ENCODE measurements around the gene MTOR. TPM values are rescaled to one million over a fixed set of nuclear protein-coding genes. Genes with fewer than 3 reads are reported as not detected.

Gene MTOR
- total RNA-seq, result 50.7 and 52.3 TPM in 2 replicates
- 37.7 TPM for total RNA-seq (2013)
- polyA plus RNA-seq, result 30.3 and 30.7 TPM in 2 replicates
- 44.2 and 56.6 TPM in 2 replicates for polyA minus RNA-seq

DNA sequence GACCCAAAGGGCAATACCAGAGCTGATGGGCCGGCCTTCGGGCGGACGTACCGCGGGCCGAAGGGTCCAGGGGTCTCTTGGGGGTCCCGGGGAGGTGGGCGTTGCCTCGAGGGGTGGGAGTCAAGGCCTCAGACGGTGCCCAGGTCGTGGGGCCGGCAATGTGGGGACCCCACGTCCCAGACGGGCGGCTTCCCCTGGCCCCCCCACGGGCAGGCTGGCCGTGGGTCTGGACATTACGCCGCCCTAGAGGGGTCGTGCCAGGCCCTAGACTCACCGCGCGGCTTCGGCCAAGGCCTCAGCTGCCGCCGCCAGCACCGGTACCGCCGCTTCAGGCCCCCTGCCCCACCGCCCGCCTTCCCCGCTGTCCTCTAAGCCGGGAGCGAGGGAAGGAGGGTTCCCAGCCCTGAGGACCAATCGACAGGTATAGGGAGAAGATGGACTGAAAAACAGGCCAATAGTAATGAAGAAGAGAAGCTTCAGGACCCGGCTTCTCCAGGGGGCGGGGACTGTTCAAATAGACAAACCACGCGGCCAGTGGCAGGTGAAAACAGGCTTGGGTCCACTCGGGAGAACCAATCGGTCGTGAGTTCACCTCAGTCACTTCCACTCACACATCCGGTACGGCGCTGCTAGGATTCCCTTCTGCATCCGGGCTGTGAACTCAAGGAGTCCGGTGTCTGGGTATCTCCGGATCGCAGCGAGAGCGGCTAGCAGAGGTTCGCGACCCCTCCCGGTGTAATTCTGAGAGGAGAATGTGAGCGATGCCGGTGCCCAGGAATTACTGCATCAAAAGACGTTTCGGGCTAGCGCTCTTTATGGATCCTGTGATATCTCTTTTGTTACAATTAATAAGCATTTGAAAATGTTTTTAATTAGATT lies at the start of gene MTOR:
MTOR (minus strand) TSS at position 381 of the 879 bp plus-strand sequence. CDS start 3,142 bp downstream, outside the sequence.
- peak within 1 kb of the TSS; percentile 95 for H3K4me2 ChIP-seq (replicated peaks; ENCODE audit: low read depth, low read length, poor library complexity, severe bottlenecking)
- peak within 1 kb of the TSS; percentile 47 to 92 for H3K27ac ChIP-seq (ENCODE audit: low read length in 2 of 2)
- WGBS (ENCODE audit: insufficient coverage), result under 1% methylated on average over 55 of the region's 60 CpGs
- peaks cover 8 to 17% of the 10 kb centered on the region in 2 donors for H3K4me1 ChIP-seq (ENCODE audit: control insufficient read depth in 2 of 2, insufficient read depth in 2 of 2, low read length in 2 of 2)
- peak within 1 kb of the TSS; percentile 92 for H3K9ac ChIP-seq (ENCODE audit: low read length)
- H3K4me3 ChIP-seq (ENCODE audit: control extremely low read depth in 1 of 5, extremely low read depth in 1 of 5, insufficient read depth in 1 of 5, low read depth in 2 of 5, low read length in 4 of 5), result peak within 1 kb of the TSS; percentile 88 to 95 (median 89)
- no peaks in the 10 kb centered on the region for H3K27me3 ChIP-seq (replicated peaks in 1 of 4; ENCODE audit: control extremely low read depth in 1 of 4, control insufficient read depth in 3 of 4, insufficient read depth in 4 of 4, low read length in 3 of 4)
- ATAC-seq (ENCODE audit: low read depth), result peak; percentile 97
- H2AFZ ChIP-seq (ENCODE audit: insufficient read depth, low read depth, low read length, poor library complexity, severe bottlenecking), result peak within 1 kb of the TSS; percentile 92
- peaks cover 6 to 20% of the 10 kb centered on the region in 2 experiments for H3K36me3 ChIP-seq (replicated peaks in 1 of 2; ENCODE audit: control extremely low read depth in 1 of 2, control insufficient read depth in 1 of 2, extremely low read depth in 1 of 2, insufficient read depth in 2 of 2, low read length in 1 of 2)
- Mint-ChIP-seq H3K27me3 (no peaks in the 10 kb centered on the region), H3K4me3 (peak within 1 kb of the TSS; percentile 92), H3K9me3 (ENCODE audit: insufficient read depth) (no peaks in the 10 kb centered on the region), H3K27ac (peak within 1 kb of the TSS; percentile 83), H3K4me1 (peaks cover 17% of the 10 kb centered on the region)
- CTCF ChIA-PET, result interaction anchor here (0.5 to 1.9 kb wide), 8 partner anchors 9 to 1055 kb away, joined by 3 to 6 read pairs (median 3); no protein-coding TSS in a partner anchor
- TF ChIP-seq, protein P1, sequence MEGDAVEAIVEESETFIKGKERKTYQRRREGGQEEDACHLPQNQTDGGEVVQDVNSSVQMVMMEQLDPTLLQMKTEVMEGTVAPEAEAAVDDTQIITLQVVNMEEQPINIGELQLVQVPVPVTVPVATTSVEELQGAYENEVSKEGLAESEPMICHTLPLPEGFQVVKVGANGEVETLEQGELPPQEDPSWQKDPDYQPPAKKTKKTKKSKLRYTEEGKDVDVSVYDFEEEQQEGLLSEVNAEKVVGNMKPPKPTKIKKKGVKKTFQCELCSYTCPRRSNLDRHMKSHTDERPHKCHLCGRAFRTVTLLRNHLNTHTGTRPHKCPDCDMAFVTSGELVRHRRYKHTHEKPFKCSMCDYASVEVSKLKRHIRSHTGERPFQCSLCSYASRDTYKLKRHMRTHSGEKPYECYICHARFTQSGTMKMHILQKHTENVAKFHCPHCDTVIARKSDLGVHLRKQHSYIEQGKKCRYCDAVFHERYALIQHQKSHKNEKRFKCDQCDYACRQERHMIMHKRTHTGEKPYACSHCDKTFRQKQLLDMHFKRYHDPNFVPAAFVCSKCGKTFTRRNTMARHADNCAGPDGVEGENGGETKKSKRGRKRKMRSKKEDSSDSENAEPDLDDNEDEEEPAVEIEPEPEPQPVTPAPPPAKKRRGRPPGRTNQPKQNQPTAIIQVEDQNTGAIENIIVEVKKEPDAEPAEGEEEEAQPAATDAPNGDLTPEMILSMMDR (IDR thresholded peaks at IDR 0.05), result peak; percentile 20
- TF ChIP-seq EZH2 (IDR thresholded peaks at IDR 0.05; ENCODE audit: borderline replicate concordance, insufficient read depth, low read depth, low read length, poor library complexity, severe bottlenecking), result no peak
- no peaks in the 10 kb centered on the region for H3K9me3 ChIP-seq (ENCODE audit: control extremely low read depth in 1 of 3, control insufficient read depth in 2 of 3, insufficient read depth in 1 of 3, low read length in 2 of 3)
- H3K79me2 ChIP-seq (ENCODE audit: control insufficient read depth, insufficient read depth, low read length), result peaks cover 21% of the 10 kb centered on the region
- no peaks in the 10 kb centered on the region for H4K20me1 ChIP-seq (ENCODE audit: control insufficient read depth, insufficient read depth, low read length, poor library complexity, severe bottlenecking)
- DNase-seq, result peak; percentile 99
- intact Hi-C loops (cut with micrococcal nuclease), result loop anchor here (1.0 to 5.0 kb wide), 4 partner anchors 11 to 390 kb away; partner anchors contain the start of genes FBXO2, FBXO44, TARDBP and UBIAD1
- POLR2A ChIA-PET, result interaction anchor here (0.6 to 2.5 kb wide), 9 partner anchors 11 to 647 kb away, joined by 3 to 13 read pairs (median 6); partner anchors contain the start of gene TARDBP
